Skeletal muscle cell (primary cell): ENCODE measurements around the gene PTCD1.
"Not testable (repeated sequence)": the region's sequence is repeated elsewhere in the genome, so short reads cannot be mapped to it uniquely, and the experiment has no call there.

Experiments used
- DNase-seq: peaks from one replicate; pipeline ENCODE4 v3.0.0-alpha.2; 2010; ENCODE audit warnings: low read depth
- H3K4me3 ChIP-seq: 2 replicates; pipeline ENCODE4 v1.5.1; 2011; ENCODE audit warnings: low read depth, mild to moderate bottlenecking, control low read depth, low read length, moderate library complexity

The PTCD1 gene

GRCh38 chr7:99393355-99394187 lies 45.0 kb downstream of the PTCD1 start:
- DNase-seq = no peak
- H3K4me3 ChIP-seq = peak overlapping the region; percentile 44

GRCh38 chr7:99392659-99393354 lies 45.8 kb downstream of the PTCD1 start:
- DNase-seq = no peak
- peak overlapping the region; percentile 44 for H3K4me3 ChIP-seq

GRCh38 chr7:99392046-99392445 lies 46.6 kb downstream of the PTCD1 start:
- no peak for DNase-seq
- H3K4me3 ChIP-seq = no peak overlapping the region

GRCh38 chr7:99390941-99391602 lies 47.5 kb downstream of the PTCD1 start:
- no peak for DNase-seq
- no peak overlapping the region for H3K4me3 ChIP-seq

GRCh38 chr7:99389772-99390171 lies 48.8 kb downstream of the PTCD1 start:
- H3K4me3 ChIP-seq = no peak overlapping the region
- DNase-seq = no peak

- H3K4me3 ChIP-seq = no peak overlapping the region
- DNase-seq = no peak
These were observed 50.7 kb downstream of the PTCD1 start for GRCh38 chr7:99387912-99388311.

- not testable (repeated sequence) for H3K4me3 ChIP-seq
These were observed 51.4 kb downstream of the PTCD1 start for GRCh38 chr7:99387239-99387635.

GRCh38 chr7:99386584-99387238 lies 51.9 kb downstream of the PTCD1 start:
- DNase-seq = no peak
- no peak overlapping the region for H3K4me3 ChIP-seq

More at GRCh38 chr7:99387239-99387635, 51.4 kb downstream of the PTCD1 start:
- not testable (repeated sequence) for DNase-seq

GRCh38 chr7:99385564-99385963 lies 53.0 kb downstream of the PTCD1 start:
- H3K4me3 ChIP-seq = no peak overlapping the region
- DNase-seq = no peak

GRCh38 chr7:99384523-99384922 lies 54.1 kb downstream of the PTCD1 start:
- no peak for DNase-seq
- no peak overlapping the region for H3K4me3 ChIP-seq

- H3K4me3 ChIP-seq = no peak overlapping the region
- DNase-seq = no peak
These were observed 54.7 kb downstream of the PTCD1 start for GRCh38 chr7:99383791-99384370.

- H3K4me3 ChIP-seq = no peak overlapping the region
- DNase-seq = no peak
These were observed 55.4 kb downstream of the PTCD1 start for GRCh38 chr7:99383203-99383602.

- H3K4me3 ChIP-seq = no peak overlapping the region
- DNase-seq = no peak
These were observed 56.9 kb downstream of the PTCD1 start for GRCh38 chr7:99381664-99382075.

GRCh38 chr7:99380823-99381663 lies 57.6 kb downstream of the PTCD1 start:
- no peak overlapping the region for H3K4me3 ChIP-seq
- DNase-seq = no peak

- no peak overlapping the region for H3K4me3 ChIP-seq
- DNase-seq = no peak
These were observed 58.4 kb downstream of the PTCD1 start for GRCh38 chr7:99380032-99380822.

GRCh38 chr7:99379693-99380031 lies 58.9 kb downstream of the PTCD1 start:
- not testable (repeated sequence) for H3K4me3 ChIP-seq, DNase-seq

GRCh38 chr7:99379043-99379577 lies 59.5 kb downstream of the PTCD1 start:
- H3K4me3 ChIP-seq = no peak overlapping the region
- peak; percentile 86 for DNase-seq
